ENCODE data around the gene P2RY2. TPM values are rescaled to one million over a fixed set of nuclear protein-coding genes. Genes with fewer than 3 reads are reported as not detected.

Gene P2RY2
- total RNA-seq, 2 experiments from 2014 or later = not detected

GRCh38 chr11:73262851-73263495 is 44.9 kb downstream of the P2RY2 start:
- CTCF ChIA-PET = interaction anchor here (1.3 to 1.4 kb wide), 3 partner anchors 14 to 36 kb away, joined by 3 to 5 read pairs (median 3); no protein-coding TSS in a partner anchor
- no peak overlapping the region for H3K4me3 Mint-ChIP-seq
- no peaks in the 10 kb centered on the region for H3K36me3 Mint-ChIP-seq (ENCODE audit: low read depth)
- no peak for DNase-seq
- no peak overlapping the region for H3K27ac Mint-ChIP-seq
- no peaks in the 10 kb centered on the region for H3K4me1 Mint-ChIP-seq (ENCODE audit: low read depth)
- H3K27me3 Mint-ChIP-seq (ENCODE audit: low read depth) = peaks cover 27% of the 10 kb centered on the region
- intact Hi-C loops (cut with micrococcal nuclease) = no loop called here
- H3K9me3 Mint-ChIP-seq = no peaks in the 10 kb centered on the region

- no peaks in the 10 kb centered on the region for H3K36me3 Mint-ChIP-seq (ENCODE audit: low read depth)
- no peaks in the 10 kb centered on the region for H3K9me3 Mint-ChIP-seq
- H3K4me3 Mint-ChIP-seq = no peak overlapping the region
- H3K27ac Mint-ChIP-seq = no peak overlapping the region
- intact Hi-C loops (cut with micrococcal nuclease) = no loop called here
- CTCF ChIA-PET = interaction anchor here (0.9 to 1.4 kb wide), 3 partner anchors 15 to 34 kb away, joined by 3 to 5 read pairs (median 3); no protein-coding TSS in a partner anchor
- peaks cover 27% of the 10 kb centered on the region for H3K27me3 Mint-ChIP-seq (ENCODE audit: low read depth)
- no peaks in the 10 kb centered on the region for H3K4me1 Mint-ChIP-seq (ENCODE audit: low read depth)
- no peak for DNase-seq
Observed at GRCh38 chr11:73263640-73264039, 45.6 kb downstream of the P2RY2 start.

GRCh38 chr11:73265278-73265810 is 47.3 kb downstream of the P2RY2 start:
- Mint-ChIP-seq H3K36me3 (ENCODE audit: low read depth) (no peaks in the 10 kb centered on the region), H3K4me1 (ENCODE audit: low read depth) (no peaks in the 10 kb centered on the region), H3K27ac (no peak overlapping the region), H3K27me3 (ENCODE audit: low read depth) (peaks cover 27% of the 10 kb centered on the region), H3K4me3 (no peak overlapping the region), H3K9me3 (no peaks in the 10 kb centered on the region)
- CTCF ChIA-PET = interaction anchor here (1.0 kb wide), 1 partner anchor 29 kb away, joined by 3 read pairs; no protein-coding TSS in a partner anchor
- no peak for DNase-seq
- intact Hi-C loops (cut with micrococcal nuclease) = no loop called here

GRCh38 chr11:73265853-73266645 is 48.0 kb downstream of the P2RY2 start:
- Mint-ChIP-seq H3K4me1 (ENCODE audit: low read depth) (no peaks in the 10 kb centered on the region), H3K27ac (no peak overlapping the region), H3K9me3 (no peaks in the 10 kb centered on the region), H3K27me3 (ENCODE audit: low read depth) (peaks cover 27% of the 10 kb centered on the region), H3K4me3 (no peak overlapping the region), H3K36me3 (ENCODE audit: low read depth) (no peaks in the 10 kb centered on the region)
- CTCF ChIA-PET = interaction anchor here (1.0 kb wide), 1 partner anchor 29 kb away, joined by 3 read pairs; no protein-coding TSS in a partner anchor
- intact Hi-C loops (cut with micrococcal nuclease) = no loop called here
- no peak for DNase-seq

- intact Hi-C loops (cut with micrococcal nuclease) = no loop called here
- no peaks in the 10 kb centered on the region for H3K4me1 Mint-ChIP-seq (ENCODE audit: low read depth)
- H3K36me3 Mint-ChIP-seq (ENCODE audit: low read depth) = no peaks in the 10 kb centered on the region
- H3K27me3 Mint-ChIP-seq (ENCODE audit: low read depth) = peaks cover 27% of the 10 kb centered on the region
- CTCF ChIA-PET = no interaction called here
- H3K4me3 Mint-ChIP-seq = no peak overlapping the region
- no peak overlapping the region for H3K27ac Mint-ChIP-seq
- no peak for DNase-seq
- no peaks in the 10 kb centered on the region for H3K9me3 Mint-ChIP-seq
Observed at GRCh38 chr11:73266646-73267020, 48.6 kb downstream of the P2RY2 start.

GRCh38 chr11:73267122-73267846 is 49.2 kb downstream of the P2RY2 start:
- CTCF ChIA-PET = interaction anchor here (0.8 kb wide), 1 partner anchor 22 kb away, joined by 3 read pairs; no protein-coding TSS in a partner anchor

GRCh38 chr11:73267906-73268540 is 49.9 kb downstream of the P2RY2 start:
- CTCF ChIA-PET = interaction anchor here (0.8 kb wide), 1 partner anchor 22 kb away, joined by 3 read pairs; no protein-coding TSS in a partner anchor
- Mint-ChIP-seq H3K4me3 (no peak overlapping the region), H3K36me3 (ENCODE audit: low read depth) (no peaks in the 10 kb centered on the region), H3K27me3 (ENCODE audit: low read depth) (peaks cover 22% of the 10 kb centered on the region), H3K4me1 (ENCODE audit: low read depth) (no peaks in the 10 kb centered on the region), H3K9me3 (no peaks in the 10 kb centered on the region), H3K27ac (no peak overlapping the region)
- DNase-seq = no peak
- intact Hi-C loops (cut with micrococcal nuclease) = no loop called here

More at GRCh38 chr11:73267122-73267846, 49.2 kb downstream of the P2RY2 start:
- no peak for DNase-seq
- no peaks in the 10 kb centered on the region for H3K9me3 Mint-ChIP-seq
- intact Hi-C loops (cut with micrococcal nuclease) = no loop called here
- no peaks in the 10 kb centered on the region for H3K36me3 Mint-ChIP-seq (ENCODE audit: low read depth)
- no peaks in the 10 kb centered on the region for H3K4me1 Mint-ChIP-seq (ENCODE audit: low read depth)
- H3K27ac Mint-ChIP-seq = no peak overlapping the region
- peaks cover 24% of the 10 kb centered on the region for H3K27me3 Mint-ChIP-seq (ENCODE audit: low read depth)
- no peak overlapping the region for H3K4me3 Mint-ChIP-seq

GRCh38 chr11:73268671-73269271 is 50.7 kb downstream of the P2RY2 start:
- no peaks in the 10 kb centered on the region for H3K9me3 Mint-ChIP-seq
- intact Hi-C loops (cut with micrococcal nuclease) = no loop called here
- H3K4me1 Mint-ChIP-seq (ENCODE audit: low read depth) = no peaks in the 10 kb centered on the region
- H3K27me3 Mint-ChIP-seq (ENCODE audit: low read depth) = peaks cover 15% of the 10 kb centered on the region
- CTCF ChIA-PET = no interaction called here
- H3K27ac Mint-ChIP-seq = no peak overlapping the region
- no peaks in the 10 kb centered on the region for H3K36me3 Mint-ChIP-seq (ENCODE audit: low read depth)
- no peak overlapping the region for H3K4me3 Mint-ChIP-seq
- no peak for DNase-seq

GRCh38 chr11:73269459-73270015 is 51.5 kb downstream of the P2RY2 start:
- Mint-ChIP-seq H3K4me3 (no peak overlapping the region), H3K9me3 (no peaks in the 10 kb centered on the region), H3K27ac (no peak overlapping the region), H3K4me1 (ENCODE audit: low read depth) (no peaks in the 10 kb centered on the region), H3K27me3 (ENCODE audit: low read depth) (peaks cover 12% of the 10 kb centered on the region), H3K36me3 (ENCODE audit: low read depth) (no peaks in the 10 kb centered on the region)
- CTCF ChIA-PET = no interaction called here
- intact Hi-C loops (cut with micrococcal nuclease) = no loop called here
- DNase-seq = no peak

GRCh38 chr11:73270016-73270854 is 52.2 kb downstream of the P2RY2 start:
- H3K27ac Mint-ChIP-seq = no peak overlapping the region
- no peaks in the 10 kb centered on the region for H3K9me3 Mint-ChIP-seq
- DNase-seq = no peak
- no peaks in the 10 kb centered on the region for H3K36me3 Mint-ChIP-seq (ENCODE audit: low read depth)
- no peaks in the 10 kb centered on the region for H3K4me1 Mint-ChIP-seq (ENCODE audit: low read depth)
- peaks cover 5% of the 10 kb centered on the region for H3K27me3 Mint-ChIP-seq (ENCODE audit: low read depth)
- intact Hi-C loops (cut with micrococcal nuclease) = no loop called here
- no peak overlapping the region for H3K4me3 Mint-ChIP-seq
- CTCF ChIA-PET = no interaction called here

Data from activated naive CD4-positive, alpha-beta T cell treated with anti-CD3 and anti-CD28 coated beads for 36 hours (primary cell).